IMR-90 (cell line): ENCODE data around the gene SBSN. TPM values are rescaled to one million over a fixed set of nuclear protein-coding genes. Genes with fewer than 3 reads are reported as not detected.

Experiments used
- ATAC-seq: fragments of 200-7000 bp; cut with Tn5 transposase; 2 replicates; pipeline ENCODE4 v1.9.1; 2020; ENCODE audit warnings: low read depth, mild to moderate bottlenecking, moderate library complexity
- BruUV-seq: library from RNA; stranded (reverse); fragments of 400-500 nt; replicated peaks from 2 replicates; lab custom pipeline; 2021; lab: Mats Ljungman, UMichigan
- CTCF ChIA-PET: fragments of 300-600 bp; formaldehyde crosslinking; extraction: SDS; loops from one replicate; lab custom pipeline; 2021; ENCODE audit warnings: antibody characterized with exemption; lab: Yijun Ruan, JAX
- POLR2A ChIA-PET: fragments of 300-600 bp; sonication (Branson Sonifier 250); formaldehyde crosslinking; loops from one replicate; lab custom pipeline; 2022; ENCODE audit warnings: antibody characterized with exemption; ENCODE audit not compliant: unreplicated experiment; lab: Charles Lee
- DNase-seq: peaks from one replicate; pipeline ENCODE4 v3.0.0; 2013
- H2AFZ ChIP-seq: replicated peaks from 2 replicates; pipeline ENCODE3; 2013; ENCODE audit warnings: low read length, mild to moderate bottlenecking; ENCODE audit not compliant: poor library complexity
- H2AK5ac ChIP-seq: 2 replicates; pipeline ENCODE4 v1.6.1; 2013; ENCODE audit warnings: low read depth, low read length, inconsistent platforms
- H2AK9ac ChIP-seq: replicated peaks from 2 replicates; pipeline ENCODE3; 2013; ENCODE audit warnings: mild to moderate bottlenecking, low read depth, low read length, moderate library complexity; ENCODE audit not compliant: poor library complexity
- H2BK120ac ChIP-seq: 2 replicates; pipeline ENCODE4 v1.6.1; 2013; ENCODE audit warnings: low read depth, low read length, inconsistent platforms
- H2BK15ac ChIP-seq: 3 replicates; pipeline ENCODE4 v1.6.1; 2013; ENCODE audit warnings: low read depth, low read length, inconsistent platforms
- H2BK20ac ChIP-seq: 2 replicates; pipeline ENCODE4 v1.6.1; 2013; ENCODE audit warnings: low read depth, mild to moderate bottlenecking, inconsistent platforms, low read length, moderate library complexity
- H2BK5ac ChIP-seq: 2 replicates; pipeline ENCODE4 v1.6.1; 2013; ENCODE audit warnings: mild to moderate bottlenecking, low read depth, low read length, inconsistent platforms; ENCODE audit not compliant: poor library complexity, severe bottlenecking
- H3K14ac ChIP-seq: replicated peaks from 2 replicates; pipeline ENCODE4 v1.6.1; 2013; ENCODE audit warnings: low read depth, low read length, inconsistent platforms
- H3K18ac ChIP-seq: 2 replicates; pipeline ENCODE4 v1.6.1; 2013; ENCODE audit warnings: low read depth, low read length, control low read depth
- H3K23ac ChIP-seq: 2 replicates; pipeline ENCODE4 v1.6.1; 2013; ENCODE audit warnings: low read depth, low read length, inconsistent platforms
- H3K27ac ChIP-seq: 2 replicates; pipeline ENCODE4 v1.5.1; 2013; ENCODE audit warnings: mild to moderate bottlenecking, control low read depth, low read length; ENCODE audit not compliant: insufficient read depth
- H3K27me3 ChIP-seq: 2 replicates; pipeline ENCODE4 v1.6.1; 2013; ENCODE audit warnings: low read length; ENCODE audit not compliant: control insufficient read depth, insufficient read depth
- H3K36me3 ChIP-seq: 2 replicates; pipeline ENCODE4 v1.6.1; 2013; ENCODE audit warnings: low read length, mixed read lengths; ENCODE audit not compliant: control insufficient read depth, insufficient read depth
- H3K4ac ChIP-seq: 2 replicates; pipeline ENCODE4 v1.6.1; 2013; ENCODE audit warnings: low read depth, low read length, inconsistent platforms
- H3K4me1 ChIP-seq: 2 replicates; pipeline ENCODE4 v1.6.1; 2013; ENCODE audit warnings: low read length, mixed read lengths; ENCODE audit not compliant: control insufficient read depth, insufficient read depth
- H3K4me2 ChIP-seq: 2 replicates; pipeline ENCODE4 v1.6.1; 2013; ENCODE audit warnings: low read depth, mild to moderate bottlenecking, control low read depth, low read length, moderate library complexity
- H3K4me3 ChIP-seq: 2 replicates; pipeline ENCODE4 v1.5.1; 2013; ENCODE audit warnings: low read depth, mild to moderate bottlenecking, control low read depth, low read length, moderate library complexity; ENCODE audit not compliant: insufficient read depth
- H3K56ac ChIP-seq: 2 replicates; pipeline ENCODE4 v1.6.1; 2013; ENCODE audit warnings: low read length, inconsistent platforms; ENCODE audit not compliant: insufficient read depth; ENCODE audit errors: extremely low read depth
- H3K79me1 ChIP-seq, 2 experiments: 2 replicates each; pipeline ENCODE4 v1.6.1; 2013; ENCODE audit warnings: low read length in 2 of 2, inconsistent platforms in 1 of 2, low read depth in 1 of 2
- H3K9ac ChIP-seq: 2 replicates; pipeline ENCODE4 v1.6.1; 2013; ENCODE audit warnings: low read depth, low read length, control low read depth
- H3K9me1 ChIP-seq: 2 replicates; pipeline ENCODE4 v1.6.1; 2013; ENCODE audit warnings: low read length, inconsistent platforms; ENCODE audit not compliant: insufficient read depth
- H3K9me3 ChIP-seq: 2 replicates; pipeline ENCODE4 v1.6.1; 2013; ENCODE audit warnings: low read length; ENCODE audit not compliant: control insufficient read depth, insufficient read depth
- H4K20me1 ChIP-seq: 2 replicates; pipeline ENCODE4 v1.6.1; 2013; ENCODE audit warnings: low read length, inconsistent platforms; ENCODE audit not compliant: insufficient read depth
- H4K5ac ChIP-seq: 2 replicates; pipeline ENCODE4 v1.6.1; 2013; ENCODE audit warnings: mild to moderate bottlenecking, low read depth, low read length, control low read depth
- H4K8ac ChIP-seq, 2 experiments: 2 replicates each; pipeline ENCODE4 v1.6.1; 2013; ENCODE audit warnings: low read depth in 2 of 2, low read length in 2 of 2, control low read depth in 1 of 2, inconsistent platforms in 1 of 2
- H4K91ac ChIP-seq: 2 replicates; pipeline ENCODE4 v1.6.1; 2013; ENCODE audit warnings: low read depth, low read length, inconsistent platforms; ENCODE audit not compliant: insufficient read depth
- BHLHE40 ChIP-seq: fragments of 150-350 bp; IDR thresholded peaks from 2 replicates; pipeline ENCODE4 v1.6.1; 2016; ENCODE audit warnings: mild to moderate bottlenecking, low read depth, low read length
- CHD1 ChIP-seq: IDR thresholded peaks from 2 replicates; pipeline ENCODE4 v1.6.1; 2012; ENCODE audit warnings: low read depth, low read length, improper control_type of control experiment
- FOS ChIP-seq: fragments of 150-350 bp; IDR thresholded peaks from 2 replicates; pipeline ENCODE4 v1.6.1; 2016; ENCODE audit warnings: low read depth, low read length
- MAFK ChIP-seq: IDR thresholded peaks from 2 replicates; pipeline ENCODE4 v1.6.1; 2012; ENCODE audit warnings: low read depth, low read length, improper control_type of control experiment
- MAZ ChIP-seq: IDR thresholded peaks from 2 replicates; pipeline ENCODE4 v1.6.1; 2012; ENCODE audit warnings: low read depth, mild to moderate bottlenecking, low read length, improper control_type of control experiment, moderate library complexity, borderline replicate concordance
- MXI1 ChIP-seq: IDR thresholded peaks from 2 replicates; pipeline ENCODE4 v1.6.1; 2012; ENCODE audit warnings: low read depth, mild to moderate bottlenecking, low read length, moderate library complexity, borderline replicate concordance
- NFE2L2 ChIP-seq: fragments of 150-350 bp; IDR thresholded peaks from 2 replicates; pipeline ENCODE4 v1.6.1; 2016; ENCODE audit warnings: low read depth, mild to moderate bottlenecking, low read length
- POLR2A ChIP-seq: IDR thresholded peaks from 2 replicates; pipeline ENCODE4 v1.6.1; 2012; ENCODE audit warnings: mild to moderate bottlenecking, low read depth, low read length
- RAD21 ChIP-seq: IDR thresholded peaks from 2 replicates; pipeline ENCODE4 v1.6.1; 2012; ENCODE audit warnings: low read length, improper control_type of control experiment
- RCOR1 ChIP-seq: IDR thresholded peaks from 2 replicates; pipeline ENCODE4 v1.6.1; 2012; ENCODE audit warnings: mild to moderate bottlenecking, low read length, improper control_type of control experiment; ENCODE audit not compliant: insufficient replicate concordance
- RFX5 ChIP-seq: IDR thresholded peaks from 2 replicates; pipeline ENCODE4 v1.8.0; 2012; ENCODE audit warnings: low read depth, mild to moderate bottlenecking, low read length, moderate library complexity
- SMC3 ChIP-seq: fragments of 150-350 bp; IDR thresholded peaks from 2 replicates; pipeline ENCODE4 v1.6.1; 2016; ENCODE audit warnings: low read depth, mild to moderate bottlenecking, antibody characterized with exemption, low read length, moderate library complexity
- WGBS, 2 experiments: methylation state at CpG; one replicate each; pipeline versions ENCODE4 v1.1.5 to v1.1.7; 2013; ENCODE audit warnings: missing lambda C conversion rate in 2 of 2; ENCODE audit not compliant: insufficient read length in 1 of 2; ENCODE audit errors: extremely low coverage in 2 of 2; 5-methylcytosine and 5-hydroxymethylcytosine counted together
- dilution Hi-C: fragments of 300-500 bp; cut with HindIII; formaldehyde crosslinking; loops from one replicate; pipeline ENCODE4 v1.14.3; 2018; ENCODE audit warnings: low sequenced_read_pairs; ENCODE audit not compliant: unreplicated experiment
- in situ Hi-C: fragments of 300-500 bp; cut with MboI; formaldehyde crosslinking; loops from 3 replicates; pipeline ENCODE4 v1.14.3; 2019; ENCODE audit warnings: low sequenced_read_pairs, inconsistent platforms, mixed read lengths
- intact Hi-C: fragments of 100-400 bp; cut with micrococcal nuclease; formaldehyde crosslinking; loops from 2 replicates; pipeline ENCODE4 v1.10.0; 2022
- polyA plus RNA-seq, 3 experiments: library from polyadenylated mRNA; depleted of rRNA; stranded (reverse); fragments of >200 nt; gene quantifications; 2 replicates each; pipeline ENCODE4 v1.2.3, GENCODE V29; 2012; ENCODE audit warnings: low replicate concordance in 1 of 3
- total RNA-seq: library from RNA; depleted of rRNA; stranded (reverse); fragments of >200 nt; gene quantifications from 2 replicates; pipeline ENCODE4 v1.2.3, GENCODE V29; 2012
- TF ChIP-seq, protein P1 (sequence below): fragments of 150-350 bp; IDR thresholded peaks from 2 replicates; pipeline ENCODE4 v1.6.1; 2017; ENCODE audit warnings: mild to moderate bottlenecking, antibody characterized with exemption, low read length, low read depth
- TF ChIP-seq, protein P2 (sequence below): fragments of 150-350 bp; IDR thresholded peaks from 2 replicates; pipeline ENCODE4 v1.6.1; 2016; ENCODE audit warnings: low read depth, mild to moderate bottlenecking, low read length, moderate library complexity, borderline replicate concordance
- TF ChIP-seq, protein P3 (sequence below): conservative IDR thresholded peaks from 2 replicates; pipeline ENCODE4 v1.5.1; 2012; ENCODE audit warnings: mild to moderate bottlenecking, low read depth, low read length, improper control_type of control experiment

Gene SBSN
- total and polyA plus RNA-seq, 2 of the 4 experiments (the other 2 are of a cell fraction) = 0.72 to 6.4 TPM

DNA sequence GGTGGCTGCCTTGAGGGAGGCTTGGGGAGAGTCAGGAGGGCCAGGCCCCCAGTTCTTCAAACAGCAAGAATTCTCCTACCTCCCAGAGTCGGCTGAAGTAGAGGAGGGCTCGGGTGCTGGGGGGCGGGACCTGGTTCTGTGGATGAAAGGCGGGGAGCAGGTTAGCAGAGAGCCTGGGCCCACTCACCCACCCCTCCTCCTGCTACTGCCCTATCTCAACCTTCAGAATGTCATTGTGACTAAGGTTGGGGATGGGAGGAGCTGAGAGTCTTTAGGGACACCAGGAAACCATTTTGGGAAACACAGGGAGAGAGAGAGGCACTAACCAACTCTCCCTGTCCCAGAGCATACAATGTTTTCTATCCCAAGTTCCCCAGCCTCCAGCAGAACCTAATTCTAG, 25.4 kb downstream of the SBSN start:
- Histone ChIP-seq H4K20me1 (no peaks in the 10 kb centered on the region), H3K23ac (no peak overlapping the region), H4K91ac (no peak overlapping the region), H2AK5ac (no peak overlapping the region), H3K27ac (no peak overlapping the region), H3K56ac (no peak overlapping the region), H3K9me3 (no peaks in the 10 kb centered on the region), H3K4me2 (no peak overlapping the region), H2BK5ac (no peak overlapping the region), H2BK120ac (no peak overlapping the region), H3K9me1 (no peaks in the 10 kb centered on the region; the same call in 1 of the 2 replicates), H3K4me1 (no peaks in the 10 kb centered on the region), H3K4me3 (no peak overlapping the region), H3K9ac (no peak overlapping the region), H3K27me3 (peaks cover 49% of the 10 kb centered on the region), H2BK20ac (no peak overlapping the region), H3K18ac (no peak overlapping the region), H3K36me3 (no peaks in the 10 kb centered on the region), H3K4ac (no peak overlapping the region), H2BK15ac (no peak overlapping the region), H2AK9ac (no peak overlapping the region), H4K5ac (no peak overlapping the region), H3K79me1 (no peaks in the 10 kb centered on the region), H2AFZ (no peak overlapping the region), H4K8ac (no peak overlapping the region), H3K14ac (no peak overlapping the region)
- TF ChIP-seq RCOR1 (no peak), MAFK (no peak), FOS (no peak), NFE2L2 (no peak), RAD21 (no peak), SMC3 (no peak), CHD1 (no peak), MAZ (no peak), POLR2A (no peak), MXI1 (no peak), RFX5 (no peak), BHLHE40 (no peak)
- TF ChIP-seq, protein P1, sequence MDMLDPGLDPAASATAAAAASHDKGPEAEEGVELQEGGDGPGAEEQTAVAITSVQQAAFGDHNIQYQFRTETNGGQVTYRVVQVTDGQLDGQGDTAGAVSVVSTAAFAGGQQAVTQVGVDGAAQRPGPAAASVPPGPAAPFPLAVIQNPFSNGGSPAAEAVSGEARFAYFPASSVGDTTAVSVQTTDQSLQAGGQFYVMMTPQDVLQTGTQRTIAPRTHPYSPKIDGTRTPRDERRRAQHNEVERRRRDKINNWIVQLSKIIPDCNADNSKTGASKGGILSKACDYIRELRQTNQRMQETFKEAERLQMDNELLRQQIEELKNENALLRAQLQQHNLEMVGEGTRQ = no peak
- TF ChIP-seq, protein P2, sequence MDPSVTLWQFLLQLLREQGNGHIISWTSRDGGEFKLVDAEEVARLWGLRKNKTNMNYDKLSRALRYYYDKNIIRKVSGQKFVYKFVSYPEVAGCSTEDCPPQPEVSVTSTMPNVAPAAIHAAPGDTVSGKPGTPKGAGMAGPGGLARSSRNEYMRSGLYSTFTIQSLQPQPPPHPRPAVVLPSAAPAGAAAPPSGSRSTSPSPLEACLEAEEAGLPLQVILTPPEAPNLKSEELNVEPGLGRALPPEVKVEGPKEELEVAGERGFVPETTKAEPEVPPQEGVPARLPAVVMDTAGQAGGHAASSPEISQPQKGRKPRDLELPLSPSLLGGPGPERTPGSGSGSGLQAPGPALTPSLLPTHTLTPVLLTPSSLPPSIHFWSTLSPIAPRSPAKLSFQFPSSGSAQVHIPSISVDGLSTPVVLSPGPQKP = no peak
- TF ChIP-seq, protein P3, sequence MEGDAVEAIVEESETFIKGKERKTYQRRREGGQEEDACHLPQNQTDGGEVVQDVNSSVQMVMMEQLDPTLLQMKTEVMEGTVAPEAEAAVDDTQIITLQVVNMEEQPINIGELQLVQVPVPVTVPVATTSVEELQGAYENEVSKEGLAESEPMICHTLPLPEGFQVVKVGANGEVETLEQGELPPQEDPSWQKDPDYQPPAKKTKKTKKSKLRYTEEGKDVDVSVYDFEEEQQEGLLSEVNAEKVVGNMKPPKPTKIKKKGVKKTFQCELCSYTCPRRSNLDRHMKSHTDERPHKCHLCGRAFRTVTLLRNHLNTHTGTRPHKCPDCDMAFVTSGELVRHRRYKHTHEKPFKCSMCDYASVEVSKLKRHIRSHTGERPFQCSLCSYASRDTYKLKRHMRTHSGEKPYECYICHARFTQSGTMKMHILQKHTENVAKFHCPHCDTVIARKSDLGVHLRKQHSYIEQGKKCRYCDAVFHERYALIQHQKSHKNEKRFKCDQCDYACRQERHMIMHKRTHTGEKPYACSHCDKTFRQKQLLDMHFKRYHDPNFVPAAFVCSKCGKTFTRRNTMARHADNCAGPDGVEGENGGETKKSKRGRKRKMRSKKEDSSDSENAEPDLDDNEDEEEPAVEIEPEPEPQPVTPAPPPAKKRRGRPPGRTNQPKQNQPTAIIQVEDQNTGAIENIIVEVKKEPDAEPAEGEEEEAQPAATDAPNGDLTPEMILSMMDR = no peak
- WGBS, 2 experiments = no CpG with 5 or more reads among the region's 4 CpGs
- dilution Hi-C loops = no loop called here
- DNase-seq (no peak), ATAC-seq (no peak)
- POLR2A ChIA-PET = no interaction called here
- BruUV-seq = no TSS peak
- intact Hi-C loops = no loop called here
- in situ Hi-C loops = no loop called here
- CTCF ChIA-PET = no interaction called here
